Parathyroid adenoma (tissue), 2 donors: ENCODE results near the gene PTPRB.

Experiments used
- H2AFZ ChIP-seq: fragments of 300-600 bp; sonication (generic); one replicate; pipeline ENCODE4 v1.7.0; 2017; ENCODE audit warnings: antibody characterized with exemption, mild to moderate bottlenecking
- H3K27ac ChIP-seq: fragments of 300-600 bp; sonication (generic); one replicate; pipeline ENCODE4 v1.7.0; 2017
- H3K27me3 ChIP-seq: fragments of 300-600 bp; sonication (generic); one replicate; pipeline ENCODE4 v1.7.0; 2017; ENCODE audit warnings: low read length; ENCODE audit not compliant: control insufficient read depth, insufficient read depth
- H3K36me3 ChIP-seq: fragments of 300-600 bp; sonication (generic); one replicate; pipeline ENCODE4 v1.7.0; 2017; ENCODE audit warnings: low read length; ENCODE audit not compliant: control insufficient read depth, insufficient read depth
- H3K4me1 ChIP-seq: fragments of 300-600 bp; sonication (generic); one replicate; pipeline ENCODE4 v1.7.0; 2017; ENCODE audit warnings: control low read depth
- H3K4me2 ChIP-seq: fragments of 300-600 bp; sonication (generic); one replicate; pipeline ENCODE4 v1.7.0; 2017; ENCODE audit warnings: low read length
- H3K4me3 ChIP-seq: fragments of 300-600 bp; sonication (generic); one replicate; pipeline ENCODE4 v1.7.0; 2017; ENCODE audit warnings: low read depth, low read length
- H3K79me2 ChIP-seq: fragments of 300-600 bp; sonication (generic); one replicate; pipeline ENCODE4 v1.7.0; 2017; ENCODE audit warnings: control low read depth
- H3K9ac ChIP-seq: fragments of 300-600 bp; sonication (generic); one replicate; pipeline ENCODE4 v1.7.0; 2017; ENCODE audit warnings: mild to moderate bottlenecking
- H3K9me3 ChIP-seq: fragments of 300-600 bp; sonication (generic); one replicate; pipeline ENCODE4 v1.7.0; 2017; ENCODE audit warnings: low read length; ENCODE audit not compliant: control insufficient read depth
- CTCF ChIP-seq: fragments of 300-600 bp; sonication (generic); IDR thresholded peaks from one replicate; pipeline ENCODE4 v1.7.0; 2017; ENCODE audit warnings: antibody characterized with exemption, mild to moderate bottlenecking
- donor health status: primary hyperparathyroidism.

The PTPRB gene

DNA sequence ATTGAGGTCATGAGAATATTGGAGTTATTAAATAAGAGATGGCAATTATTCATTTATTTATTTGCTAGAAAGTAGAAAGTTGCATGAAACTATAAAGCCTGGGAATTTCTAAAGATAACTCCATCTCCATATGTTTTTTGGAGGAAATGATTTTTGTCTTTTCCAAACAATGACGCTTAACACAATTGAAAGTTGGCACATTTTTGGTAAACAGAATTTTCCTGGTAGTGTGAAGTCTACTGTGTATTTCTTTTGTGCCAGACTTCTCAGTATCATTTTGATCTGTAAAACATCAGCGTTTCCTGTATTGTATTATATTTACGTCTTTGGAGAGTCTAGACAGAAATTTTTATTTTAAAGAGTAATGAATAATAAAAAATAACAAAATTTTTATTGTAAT is 33.7 kb upstream of the PTPRB start:
- no peak overlapping the region for H3K9ac ChIP-seq
- no peaks in the 10 kb centered on the region for H3K9me3 ChIP-seq
- no peak overlapping the region for H2AFZ ChIP-seq
- H3K79me2 ChIP-seq = no peaks in the 10 kb centered on the region
- no peaks in the 10 kb centered on the region for H3K27me3 ChIP-seq
- no peaks in the 10 kb centered on the region for H3K36me3 ChIP-seq
- H3K4me2 ChIP-seq = no peak overlapping the region
- no peak overlapping the region for H3K4me3 ChIP-seq
- H3K27ac ChIP-seq = no peak overlapping the region
- no peaks in the 10 kb centered on the region for H3K4me1 ChIP-seq
- TF ChIP-seq CTCF = no peak

DNA sequence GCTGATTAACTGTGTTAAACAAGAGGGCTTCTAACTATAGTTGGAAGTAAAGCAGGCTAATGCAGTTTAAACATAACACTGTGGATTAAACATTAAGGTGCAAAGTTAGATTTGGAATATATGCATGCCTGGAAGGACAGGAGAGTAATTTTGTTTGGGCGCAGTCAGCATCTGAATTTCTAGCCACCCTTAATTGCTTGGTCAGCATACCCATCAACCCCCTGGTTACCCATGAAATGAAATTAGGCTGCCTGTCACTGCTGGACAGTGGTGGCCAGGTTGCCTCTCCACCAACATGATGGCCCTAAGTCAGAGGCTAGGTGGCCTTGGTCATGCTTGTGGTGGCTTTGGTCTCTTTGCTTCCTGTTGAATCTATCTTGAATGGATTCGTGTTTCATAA is 30.0 kb upstream of the PTPRB start:
- Histone ChIP-seq H3K4me1 (no peaks in the 10 kb centered on the region), H2AFZ (no peak overlapping the region), H3K79me2 (no peaks in the 10 kb centered on the region), H3K27me3 (no peaks in the 10 kb centered on the region), H3K9ac (no peak overlapping the region), H3K4me3 (no peak overlapping the region), H3K4me2 (no peak overlapping the region), H3K9me3 (no peaks in the 10 kb centered on the region), H3K27ac (no peak overlapping the region), H3K36me3 (no peaks in the 10 kb centered on the region)
- no peak for TF ChIP-seq CTCF

DNA sequence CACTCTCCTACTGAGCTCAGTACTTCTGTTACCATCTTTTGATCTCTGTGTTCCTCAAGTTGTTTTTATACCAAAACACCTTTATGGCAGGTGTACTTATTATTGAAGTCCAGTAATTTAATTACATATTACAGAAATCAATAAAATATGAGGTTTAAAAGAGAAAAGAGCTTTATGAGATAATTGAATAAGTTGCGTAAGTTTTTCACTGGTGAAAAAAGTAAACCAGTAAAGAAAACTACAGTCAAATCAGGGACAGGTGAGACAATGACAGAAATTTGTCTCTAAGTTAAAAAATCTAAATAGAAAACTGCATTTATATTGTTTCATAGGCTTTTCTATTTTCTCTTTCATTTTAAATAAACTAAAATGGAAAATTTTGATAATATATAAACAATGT is 29.1 kb upstream of the PTPRB start:
- Histone ChIP-seq H3K27me3 (no peaks in the 10 kb centered on the region), H3K4me1 (no peaks in the 10 kb centered on the region), H3K27ac (no peak overlapping the region), H3K4me2 (no peak overlapping the region), H3K9me3 (no peaks in the 10 kb centered on the region), H3K36me3 (no peaks in the 10 kb centered on the region), H3K4me3 (no peak overlapping the region), H3K79me2 (no peaks in the 10 kb centered on the region), H3K9ac (no peak overlapping the region), H2AFZ (no peak overlapping the region)
- TF ChIP-seq CTCF = no peak

DNA sequence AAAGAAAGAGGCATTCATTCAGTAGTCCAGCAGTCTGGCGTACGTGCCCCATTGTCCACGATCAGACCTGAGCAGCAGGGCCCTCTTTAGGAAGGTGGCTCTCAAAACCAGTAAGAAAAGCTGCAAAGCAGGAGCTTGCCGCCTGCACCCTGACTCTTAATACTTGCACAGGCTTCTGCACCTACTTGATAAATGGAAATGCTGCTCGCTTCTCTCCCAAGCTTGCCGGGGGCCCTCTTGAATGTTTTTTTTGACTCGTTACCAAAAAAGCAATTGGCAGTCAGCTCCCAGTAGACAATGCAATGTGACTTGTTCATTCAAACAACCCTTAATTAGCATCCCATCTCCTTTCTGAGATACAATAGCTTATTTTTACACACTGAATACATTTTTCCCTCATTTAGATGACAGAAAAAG is 27.2 kb upstream of the PTPRB start:
- Histone ChIP-seq H3K4me1 (no peaks in the 10 kb centered on the region), H3K9me3 (no peaks in the 10 kb centered on the region), H3K79me2 (no peaks in the 10 kb centered on the region), H3K27ac (no peak overlapping the region), H3K9ac (no peak overlapping the region), H3K4me3 (no peak overlapping the region), H3K36me3 (no peaks in the 10 kb centered on the region), H3K4me2 (peak overlapping the region; percentile 13), H3K27me3 (no peaks in the 10 kb centered on the region), H2AFZ (no peak overlapping the region)
- no peak for TF ChIP-seq CTCF

GRCh38 chr12:70663838-70664237 is 26.6 kb upstream of the PTPRB start:
- H2AFZ ChIP-seq = no peak overlapping the region
- H3K9ac ChIP-seq = no peak overlapping the region

More at GRCh38 chr12:70663838-70664237, 26.6 kb upstream of the PTPRB start:
- Histone ChIP-seq H3K27ac (no peak overlapping the region), H3K4me1 (no peaks in the 10 kb centered on the region), H3K27me3 (no peaks in the 10 kb centered on the region), H3K9me3 (no peaks in the 10 kb centered on the region), H3K79me2 (no peaks in the 10 kb centered on the region), H3K4me2 (peak overlapping the region; percentile 13), H3K4me3 (no peak overlapping the region), H3K36me3 (no peaks in the 10 kb centered on the region)
- TF ChIP-seq CTCF = no peak
